Naive thymus-derived CD4-positive, alpha-beta T cell (primary cell): ENCODE results near the gene NBEAL2. TPM values are rescaled to one million over a fixed set of nuclear protein-coding genes. Genes with fewer than 3 reads are reported as not detected.
"Not testable (repeated sequence)": the region's sequence is repeated elsewhere in the genome, so short reads cannot be mapped to it uniquely, and the experiment has no call there.

Source experiments
- ATAC-seq: fragments of 150-1000 bp; cut with Tn5 transposase; 2 replicates; pipeline ENCODE4 v1.10.0; 2021; ENCODE audit warnings: mild to moderate bottlenecking, moderate library complexity
- CTCF ChIA-PET: fragments of 350-600 bp; sonication (Branson Sonifier 250); formaldehyde crosslinking; loops from one replicate; lab custom pipeline; 2021; ENCODE audit warnings: antibody characterized with exemption; lab: Charles Lee
- POLR2A ChIA-PET: fragments of 350-600 bp; sonication (Branson Sonifier 250); formaldehyde crosslinking; loops from one replicate; lab custom pipeline; 2021; ENCODE audit warnings: antibody characterized with exemption, inconsistent platforms; lab: Charles Lee
- DNase-seq, 9 donors: peaks; one replicate each; pipeline versions ENCODE4 v3.0.0 to v3.0.0-alpha.2; 2020 to 2022; ENCODE audit warnings: mixed read lengths in 1 of 9
- H3K27ac ChIP-seq: one replicate; pipeline ENCODE4 v1.7.0; 2013; ENCODE audit warnings: mild to moderate bottlenecking, low read depth, low read length, moderate library complexity
- H3K27me3 ChIP-seq, 2 donors: one replicate each; pipeline ENCODE4 v1.7.0; 2013; ENCODE audit warnings: low read length in 2 of 2, mild to moderate bottlenecking in 2 of 2, moderate library complexity in 2 of 2; ENCODE audit not compliant: control insufficient read depth in 2 of 2, insufficient read depth in 2 of 2
- H3K36me3 ChIP-seq, 3 experiments: 1 replicate in 2 of 3; 2 replicates in 1 of 3; pipeline ENCODE4 v1.7.0; 2013; ENCODE audit warnings: low read length in 3 of 3, mild to moderate bottlenecking in 3 of 3, moderate library complexity in 1 of 3; ENCODE audit not compliant: insufficient read depth in 3 of 3, control insufficient read depth in 2 of 3
- H3K4me1 ChIP-seq, 2 donors: one replicate each; pipeline ENCODE4 v1.7.0; 2013; ENCODE audit warnings: low read length in 2 of 2, mild to moderate bottlenecking in 2 of 2, moderate library complexity in 1 of 2; ENCODE audit not compliant: control insufficient read depth in 2 of 2, insufficient read depth in 2 of 2
- H3K4me3 ChIP-seq: 2 replicates; pipeline ENCODE4 v1.7.0; 2013; ENCODE audit warnings: mild to moderate bottlenecking, low read length
- H3K9me3 ChIP-seq, 3 experiments: 1 replicate in 2 of 3; 2 replicates in 1 of 3; pipeline ENCODE4 v1.7.0; 2013; ENCODE audit warnings: low read length in 3 of 3; ENCODE audit not compliant: control insufficient read depth in 2 of 3
- H3K27ac Mint-ChIP-seq, 9 donors: one replicate each; pipeline ENCODE4 v1.8.0; 2020 to 2022; ENCODE audit warnings: mixed read lengths in 9 of 9, mild to moderate bottlenecking in 8 of 9, moderate library complexity in 5 of 9, inconsistent platforms in 2 of 9
- H3K27me3 Mint-ChIP-seq, 5 donors: one replicate each; pipeline ENCODE4 v1.8.0; 2021 to 2022; ENCODE audit warnings: mixed read lengths in 5 of 5, mild to moderate bottlenecking in 1 of 5
- H3K36me3 Mint-ChIP-seq, 5 donors: one replicate each; pipeline ENCODE4 v1.8.0; 2020 to 2022; ENCODE audit warnings: mixed read lengths in 5 of 5, mild to moderate bottlenecking in 3 of 5, inconsistent platforms in 1 of 5
- H3K4me1 Mint-ChIP-seq, 7 donors: one replicate each; pipeline ENCODE4 v1.8.0; 2020 to 2022; ENCODE audit warnings: mixed read lengths in 7 of 7, mild to moderate bottlenecking in 3 of 7, inconsistent platforms in 1 of 7
- H3K4me3 Mint-ChIP-seq, 10 donors: one replicate each; pipeline ENCODE4 v1.8.0; 2020 to 2022; ENCODE audit warnings: mild to moderate bottlenecking in 10 of 10, mixed read lengths in 10 of 10, moderate library complexity in 6 of 10, inconsistent platforms in 2 of 10
- H3K9me3 Mint-ChIP-seq, 11 donors: one replicate each; pipeline ENCODE4 v1.8.0; 2020 to 2022; ENCODE audit warnings: mixed read lengths in 11 of 11, mild to moderate bottlenecking in 4 of 11, inconsistent platforms in 1 of 11, moderate library complexity in 1 of 11
- intact Hi-C, 2 donors: fragments of 100-400 bp; cut with micrococcal nuclease; formaldehyde crosslinking; loops; one replicate each; pipeline ENCODE4 v1.15.1; 2023
- polyA plus RNA-seq, 2 donors: library from polyadenylated mRNA; unstranded; fragments of 300-500 nt; fragmentation: Illumina TruSeq; gene quantifications; one replicate each; pipeline ENCODE4 v1.2.3, GENCODE V29; 2021
- total RNA-seq, 6 experiments: library from RNA in 5 of 6; stranded (reverse) in 5 of 6; gene quantifications; 1 replicate in 5 of 6; 2 replicates in 1 of 6; pipeline ENCODE4 v1.2.3 and lab custom pipeline; 2021 to 2026

Gene NBEAL2
- total and polyA plus RNA-seq, 7 experiments from 2014 or later: 1.7 to 289 (median 50.4) TPM

GRCh38 chr3:47037302-47037701 lies 57.8 kb downstream of the NBEAL2 start:
- H3K9me3 Mint-ChIP-seq, CTCF ChIA-PET, H3K27me3 ChIP-seq, DNase-seq, H3K4me3 ChIP-seq, H3K9me3 ChIP-seq, H3K27me3 Mint-ChIP-seq, ATAC-seq: not testable (repeated sequence)
- peaks cover 7 to 37% (median 24%) of the 10 kb centered on the region in 7 donors for H3K4me1 Mint-ChIP-seq
- Histone ChIP-seq H3K4me1 (peaks cover 9 to 14% of the 10 kb centered on the region in 2 donors), H3K27ac (peak overlapping the region; percentile 39), H3K36me3 (peaks cover 30 to 50% (median 31%) of the 10 kb centered on the region in 3 experiments)
- POLR2A ChIA-PET: interaction anchor here (0.8 kb wide), 1 partner anchor 23 kb away, joined by 3 read pairs; no protein-coding TSS in a partner anchor
- intact Hi-C loops: loop anchor here in 1 of 2 donors (5.0 kb wide), 1 partner anchor 35 kb away; no protein-coding TSS in a partner anchor
- H3K36me3 Mint-ChIP-seq: peaks cover 10 to 60% (median 40%) of the 10 kb centered on the region in 5 donors
- H3K27ac Mint-ChIP-seq: peak overlapping the region; percentile 84 to 97 (median 91)
- H3K4me3 Mint-ChIP-seq: peak overlapping the region in 5 of 10 donors; percentile 15 to 66 (median 48)

- no peak for ATAC-seq
- no peaks in the 10 kb centered on the region for H3K27me3 Mint-ChIP-seq
- no peaks in the 10 kb centered on the region for H3K9me3 ChIP-seq
- H3K4me1 ChIP-seq: peaks cover 9 to 14% of the 10 kb centered on the region in 2 donors
- H3K36me3 ChIP-seq: peaks cover 22 to 50% (median 25%) of the 10 kb centered on the region in 3 experiments
- H3K27ac ChIP-seq: no peak overlapping the region
- H3K27me3 ChIP-seq: no peaks in the 10 kb centered on the region
- POLR2A ChIA-PET: no interaction called here
- H3K36me3 Mint-ChIP-seq: peaks cover 10 to 54% (median 36%) of the 10 kb centered on the region in 5 donors
- intact Hi-C loops: no loop called here
- H3K9me3 Mint-ChIP-seq: peaks cover 0 to 4% (median 0%) of the 10 kb centered on the region in 11 donors
- DNase-seq: no peak
- peaks cover 5 to 28% (median 19%) of the 10 kb centered on the region in 7 donors for H3K4me1 Mint-ChIP-seq
- H3K4me3 ChIP-seq: no peak overlapping the region
- CTCF ChIA-PET: no interaction called here
- H3K4me3 Mint-ChIP-seq: no peak overlapping the region
- H3K27ac Mint-ChIP-seq: peak overlapping the region in 3 of 9 donors; percentile 12 to 42 (median 16)
These were observed 61.6 kb downstream of the NBEAL2 start for GRCh38 chr3:47041114-47041513.

GRCh38 chr3:47042231-47042791 lies 62.8 kb downstream of the NBEAL2 start:
- peaks cover 9 to 14% of the 10 kb centered on the region in 2 donors for H3K4me1 ChIP-seq
- CTCF ChIA-PET: interaction anchor here (0.6 kb wide), 1 partner anchor 31 kb away, joined by 7 read pairs; no protein-coding TSS in a partner anchor
- H3K4me3 Mint-ChIP-seq: no peak overlapping the region
- peaks cover 14 to 52% (median 24%) of the 10 kb centered on the region in 3 experiments for H3K36me3 ChIP-seq
- no peak for DNase-seq
- peak overlapping the region in 6 of 9 donors; percentile 9 to 82 (median 49) for H3K27ac Mint-ChIP-seq
- no peaks in the 10 kb centered on the region for H3K27me3 ChIP-seq
- POLR2A ChIA-PET: interaction anchor here (0.6 to 1.1 kb wide), 2 partner anchors 10 to 45 kb away, joined by 3 to 4 read pairs; no protein-coding TSS in a partner anchor
- peaks cover 0 to 3% (median 0%) of the 10 kb centered on the region in 11 donors for H3K9me3 Mint-ChIP-seq
- no peak overlapping the region for H3K4me3 ChIP-seq
- H3K9me3 ChIP-seq: no peaks in the 10 kb centered on the region
- no peak overlapping the region for H3K27ac ChIP-seq
- peaks cover 9 to 47% (median 30%) of the 10 kb centered on the region in 5 donors for H3K36me3 Mint-ChIP-seq
- ATAC-seq: no peak
- peaks cover 5 to 29% (median 20%) of the 10 kb centered on the region in 7 donors for H3K4me1 Mint-ChIP-seq
- no peaks in the 10 kb centered on the region for H3K27me3 Mint-ChIP-seq
- intact Hi-C loops: no loop called here

- peaks cover 0 to 28% (median 6%) of the 10 kb centered on the region in 3 experiments for H3K36me3 ChIP-seq
- no peak overlapping the region for H3K4me3 ChIP-seq
- H3K27ac ChIP-seq: peak overlapping the region; percentile 41
- Mint-ChIP-seq H3K36me3 (peaks cover 4 to 18% (median 15%) of the 10 kb centered on the region in 5 donors), H3K4me1 (peaks cover 5 to 16% (median 7%) of the 10 kb centered on the region in 7 donors), H3K27ac (peak overlapping the region in 8 of 9 donors; percentile 18 to 76 (median 62)), H3K27me3 (no peaks in the 10 kb centered on the region), H3K9me3 (no peaks in the 10 kb centered on the region), H3K4me3 (no peak overlapping the region)
- ATAC-seq: no peak
- H3K9me3 ChIP-seq: no peaks in the 10 kb centered on the region
- ChIA-PET CTCF (interaction anchor here (0.6 to 1.1 kb wide), 2 partner anchors 11 to 322 kb away, joined by 3 read pairs; no protein-coding TSS in a partner anchor), POLR2A (interaction anchor here (1.0 kb wide), 1 partner anchor 18 kb away, joined by 3 read pairs; no protein-coding TSS in a partner anchor)
- no peaks in the 10 kb centered on the region for H3K27me3 ChIP-seq
- intact Hi-C loops: no loop called here
- DNase-seq: no peak
- no peaks in the 10 kb centered on the region for H3K4me1 ChIP-seq
These were observed 67.6 kb downstream of the NBEAL2 start for GRCh38 chr3:47047069-47047468.

- DNase-seq (no peak), ATAC-seq (no peak)
- POLR2A ChIA-PET: no interaction called here
- no peak overlapping the region for H3K4me3 Mint-ChIP-seq
- no peak overlapping the region for H3K4me3 ChIP-seq
- no peaks in the 10 kb centered on the region for H3K4me1 ChIP-seq
- intact Hi-C loops: no loop called here
- peaks cover 5 to 16% (median 7%) of the 10 kb centered on the region in 7 donors for H3K4me1 Mint-ChIP-seq
- no peaks in the 10 kb centered on the region for H3K27me3 ChIP-seq
- no peaks in the 10 kb centered on the region for H3K9me3 Mint-ChIP-seq
- no peaks in the 10 kb centered on the region for H3K27me3 Mint-ChIP-seq
- H3K27ac ChIP-seq: no peak overlapping the region
- peaks cover under 1 to 15% (median 10%) of the 10 kb centered on the region in 5 donors for H3K36me3 Mint-ChIP-seq
- H3K27ac Mint-ChIP-seq: peak overlapping the region in 8 of 9 donors; percentile 18 to 76 (median 56)
- no peaks in the 10 kb centered on the region for H3K9me3 ChIP-seq
- CTCF ChIA-PET: no interaction called here
- peaks cover 0 to 23% (median 6%) of the 10 kb centered on the region in 3 experiments for H3K36me3 ChIP-seq
These were observed 68.2 kb downstream of the NBEAL2 start for GRCh38 chr3:47047673-47048072.

- peaks cover 15 to 18% of the 10 kb centered on the region in 2 donors for H3K4me1 ChIP-seq
- POLR2A ChIA-PET: no interaction called here
- peak overlapping the region in 1 of 10 donors; percentile 48 for H3K4me3 Mint-ChIP-seq
- intact Hi-C loops: loop anchor here in 1 of 2 donors (10.0 kb wide), 1 partner anchor 110 kb away; the partner anchor contains the start of gene SETD2
- peak overlapping the region in 5 of 9 donors; percentile 11 to 84 (median 65) for H3K27ac Mint-ChIP-seq
- no peak overlapping the region for H3K27ac ChIP-seq
- no peaks in the 10 kb centered on the region for H3K9me3 ChIP-seq
- CTCF ChIA-PET: no interaction called here
- no peaks in the 10 kb centered on the region for H3K9me3 Mint-ChIP-seq
- peaks cover 26 to 47% (median 35%) of the 10 kb centered on the region in 7 donors for H3K4me1 Mint-ChIP-seq
- H3K36me3 ChIP-seq: peaks cover 0 to 19% (median 0%) of the 10 kb centered on the region in 3 experiments
- no peaks in the 10 kb centered on the region for H3K27me3 ChIP-seq
- H3K27me3 Mint-ChIP-seq: no peaks in the 10 kb centered on the region
- H3K36me3 Mint-ChIP-seq: peaks cover 0 to 37% (median 18%) of the 10 kb centered on the region in 5 donors
- DNase-seq: no peak
- ATAC-seq: no peak
- H3K4me3 ChIP-seq: no peak overlapping the region
These were observed 74.9 kb downstream of the NBEAL2 start for GRCh38 chr3:47054412-47054811.
